K562 (cell line): ENCODE results near the gene DNAH9. TPM values are rescaled to one million over a fixed set of nuclear protein-coding genes. Genes with fewer than 3 reads are reported as not detected.
A peak's percentile ranks its signal among the peaks of the same experiment; 100 is the strongest.

Source experiments
- ATAC-seq: fragments of 200-7000 bp; cut with Tn5 transposase; 3 replicates; pipeline ENCODE4 v1.9.1; 2020; ENCODE audit warnings: moderate library complexity
- BruUV-seq: library from RNA; stranded (reverse); fragments of 400-500 nt; replicated peaks from 2 replicates; lab custom pipeline; 2021; lab: Mats Ljungman, UMichigan
- CTCF ChIA-PET: fragments of 300-600 bp; formaldehyde crosslinking; extraction: SDS; loops from one replicate; lab custom pipeline; 2021; ENCODE audit warnings: low intra/inter-chr PET ratio; lab: Yijun Ruan, JAX
- POLR2A ChIA-PET: fragments of 300-600, 350-650 bp; sonication (Branson Sonifier 250); formaldehyde crosslinking; extraction: SDS; loops from one replicate; lab custom pipeline; 2021; ENCODE audit warnings: antibody characterized with exemption, inconsistent platforms; lab: Yijun Ruan, JAX
- DNase-seq, 4 experiments: peaks; one replicate each; pipeline versions ENCODE4 v3.0.0 to v3.0.0-alpha.2; 2011 to 2018; ENCODE audit warnings: low spot score in 3 of 4, mixed read lengths in 3 of 4; ENCODE audit errors: extremely low read depth in 1 of 4
- FAIRE-seq: peaks from 2 replicates; lab custom pipeline; 2011; peaks lifted over from hg19 to GRCh38; lab: Jason Lieb, UNC
- H2AFZ ChIP-seq: 2 replicates; pipeline ENCODE4 v1.6.0; 2011; ENCODE audit warnings: low read depth, low read length, control low read depth, inconsistent platforms
- H3K27ac ChIP-seq: fragments of 200-600 bp; 3 replicates; pipeline ENCODE4 v1.8.0; 2011; ENCODE audit warnings: low read depth, mild to moderate bottlenecking, control low read depth, inconsistent platforms, low read length, moderate library complexity, mixed read lengths; ENCODE audit errors: extremely low read depth
- H3K27me3 ChIP-seq, 2 experiments: fragments of 300-600 bp in 1 of 2; 2 replicates in 1 of 2; 3 replicates in 1 of 2; pipeline versions ENCODE4 v1.6.0 to v1.8.0; 2011; ENCODE audit warnings: inconsistent platforms in 2 of 2, low read length in 2 of 2, mild to moderate bottlenecking in 1 of 2, mixed read lengths in 1 of 2, moderate library complexity in 1 of 2; ENCODE audit not compliant: control insufficient read depth in 2 of 2, insufficient read depth in 2 of 2
- H3K36me3 ChIP-seq: fragments of 300-600 bp; 3 replicates; pipeline ENCODE4 v1.8.0; 2011; ENCODE audit warnings: mild to moderate bottlenecking, low read length, inconsistent platforms; ENCODE audit not compliant: control insufficient read depth, insufficient read depth
- H3K4me1 ChIP-seq, 2 experiments: fragments of 200-600 bp in 1 of 2; replicated peaks in 1 of 2; 2 replicates in 1 of 2; 3 replicates in 1 of 2; pipeline versions ENCODE4 v1.5.1 to v1.8.0; 2011; ENCODE audit warnings: inconsistent platforms in 2 of 2, low read length in 2 of 2, mild to moderate bottlenecking in 1 of 2, mixed read lengths in 1 of 2, moderate library complexity in 1 of 2; ENCODE audit not compliant: control insufficient read depth in 2 of 2, insufficient read depth in 2 of 2
- H3K4me2 ChIP-seq: 2 replicates; pipeline ENCODE4 v1.6.1; 2011; ENCODE audit warnings: low read length, control low read depth, inconsistent platforms, mixed read lengths; ENCODE audit not compliant: insufficient read depth
- H3K4me3 ChIP-seq: fragments of 200-600 bp; sonication (generic), shearing (Covaris generic); 2 replicates; pipeline ENCODE4 v1.5.1; 2016; ENCODE audit warnings: control low read depth, inconsistent platforms
- H3K79me2 ChIP-seq: fragments of 200-600 bp; 3 replicates; pipeline ENCODE4 v1.8.0; 2011; ENCODE audit warnings: low read length, inconsistent platforms; ENCODE audit not compliant: control insufficient read depth, insufficient read depth
- H3K9ac ChIP-seq, 2 experiments: 2 replicates each; pipeline versions ENCODE4 v1.6.0 to v1.6.1; 2011; ENCODE audit warnings: low read depth in 2 of 2, low read length in 2 of 2, control low read depth in 1 of 2, inconsistent platforms in 1 of 2, mild to moderate bottlenecking in 1 of 2, mixed read lengths in 1 of 2; ENCODE audit not compliant: insufficient read depth in 1 of 2
- H3K9me1 ChIP-seq: one replicate; pipeline ENCODE4 v1.6.0; 2011; ENCODE audit warnings: inconsistent platforms, mild to moderate bottlenecking, low read length, moderate library complexity; ENCODE audit not compliant: control insufficient read depth, insufficient read depth
- H3K9me3 ChIP-seq: replicated peaks from 2 replicates; pipeline ENCODE4 v1.5.1; 2011; ENCODE audit warnings: low read depth, low read length, inconsistent platforms; ENCODE audit not compliant: control insufficient read depth, insufficient read depth
- H4K20me1 ChIP-seq: replicated peaks from 2 replicates; pipeline ENCODE4 v1.6.1; 2011; ENCODE audit warnings: low read length, inconsistent platforms, mixed read lengths; ENCODE audit not compliant: control insufficient read depth, insufficient read depth
- BCL6 ChIP-seq: fragments of 250-450 bp; sonication (Bioruptor Pico); IDR thresholded peaks from 2 replicates; pipeline ENCODE4 v1.4.0; 2020
- BCOR ChIP-seq: fragments of 450-650 bp; IDR thresholded peaks from 2 replicates; pipeline ENCODE4 v1.6.1; 2016
- GTF2A2 ChIP-seq: IDR thresholded peaks from 2 replicates; pipeline ENCODE4 v1.6.1; 2016; ENCODE audit warnings: mild to moderate bottlenecking, missing genetic modification characterization, missing compliant biosample characterization
- RAD21 ChIP-seq, 2 experiments: fragments of 250-450 bp in 1 of 2; fragments of 450-650 bp in 1 of 2; sonication (Bioruptor Pico) in 1 of 2; formaldehyde crosslinking in 1 of 2; IDR thresholded peaks in 1 of 2; conservative IDR thresholded peaks in 1 of 2; 2 replicates each; pipeline versions ENCODE4 v1.4.0 to v1.8.0; 2020 to 2022; ENCODE audit warnings: mild to moderate bottlenecking in 2 of 2, moderate library complexity in 1 of 2
- SMC3 ChIP-seq: conservative IDR thresholded peaks from 2 replicates; pipeline ENCODE4 v1.6.1; 2011; ENCODE audit warnings: low read depth, low read length, improper control_type of control experiment; ENCODE audit not compliant: insufficient read depth
- TCF3 ChIP-seq: sonication (generic); formaldehyde crosslinking; IDR thresholded peaks from 2 replicates; pipeline ENCODE4 v1.4.0; 2020; ENCODE audit warnings: mild to moderate bottlenecking, missing genetic modification reagents
- YY1 ChIP-seq, 3 experiments: IDR thresholded peaks; 2 replicates each; pipeline ENCODE4 v1.6.1; 2011; ENCODE audit warnings: low read length in 2 of 3, mild to moderate bottlenecking in 2 of 3, moderate library complexity in 2 of 3, borderline replicate concordance in 1 of 3, control low read depth in 1 of 3, low read depth in 1 of 3; ENCODE audit not compliant: insufficient read depth in 3 of 3, insufficient replicate concordance in 2 of 3, control insufficient read depth in 1 of 3, insufficient read length in 1 of 3; ENCODE audit errors: extremely low read depth in 1 of 3
- ZNF407 ChIP-seq: fragments of 450-650 bp; IDR thresholded peaks from 2 replicates; pipeline ENCODE4 v1.6.1; 2016; ENCODE audit warnings: low read depth
- WGBS: fragments of 100-300 bp; shearing (Covaris generic); methylation state at CpG from one replicate; pipeline ENCODE4 v1.1.6; 2016; ENCODE audit warnings: low coverage, mixed read lengths; ENCODE audit not compliant: insufficient coverage; ENCODE audit errors: missing lambda C conversion rate; 5-methylcytosine and 5-hydroxymethylcytosine counted together
- in situ Hi-C: fragments of 300-500 bp; cut with MboI; formaldehyde crosslinking; loops from 4 replicates; pipeline ENCODE4 v1.15.0; 2018; ENCODE audit warnings: inconsistent platforms, mixed read lengths
- intact Hi-C: fragments of 100-400 bp; cut with micrococcal nuclease; formaldehyde crosslinking; loops from 2 replicates; pipeline ENCODE4 v1.14.2; 2022
- polyA plus RNA-seq, 8 experiments: library from polyadenylated mRNA; depleted of rRNA in 4 of 8; stranded (reverse) in 5 of 8; unstranded in 3 of 8; fragments of >200 nt; fragmentation: Nextera tagmentation in 2 of 8; fragmentation: Illumina TruSeq in 1 of 8; extraction: Ambion mirVana in 2 of 8; extraction: Trizol in 1 of 8; gene quantifications; 2 replicates each; pipeline versions ENCODE4 v1.2.1 to v1.2.3, GENCODE V29; 2011 to 2014; ENCODE audit warnings: inconsistent platforms in 1 of 8, missing spikeins in 1 of 8
- total RNA-seq, 7 experiments: library from RNA; depleted of rRNA in 6 of 7; stranded (reverse); fragments of >200 nt in 6 of 7; fragmentation: Illumina TruSeq in 2 of 7; extraction: Trizol in 2 of 7; gene quantifications; 2 replicates each; pipeline versions ENCODE4 v1.2.1 to v1.2.3, GENCODE V29; 2011 to 2021; ENCODE audit warnings: low replicate concordance in 1 of 7
- TF ChIP-seq, protein P1 (sequence below), 3 experiments: IDR thresholded peaks in 2 of 3; conservative IDR thresholded peaks in 1 of 3; 2 replicates each; pipeline ENCODE4 v1.5.1; 2011 to 2012; ENCODE audit warnings: low read length in 3 of 3, mild to moderate bottlenecking in 3 of 3, control low read depth in 2 of 3, improper control_type of control experiment in 1 of 3, inconsistent platforms in 1 of 3, low read depth in 1 of 3, mixed read lengths in 1 of 3, moderate library complexity in 1 of 3; ENCODE audit not compliant: insufficient read depth in 2 of 3

Gene DNAH9
- total and polyA plus RNA-seq, 9 of the 15 experiments (the other 6 are each of a cell fraction or from before 2014, with no cell fraction given): not detected

DNA sequence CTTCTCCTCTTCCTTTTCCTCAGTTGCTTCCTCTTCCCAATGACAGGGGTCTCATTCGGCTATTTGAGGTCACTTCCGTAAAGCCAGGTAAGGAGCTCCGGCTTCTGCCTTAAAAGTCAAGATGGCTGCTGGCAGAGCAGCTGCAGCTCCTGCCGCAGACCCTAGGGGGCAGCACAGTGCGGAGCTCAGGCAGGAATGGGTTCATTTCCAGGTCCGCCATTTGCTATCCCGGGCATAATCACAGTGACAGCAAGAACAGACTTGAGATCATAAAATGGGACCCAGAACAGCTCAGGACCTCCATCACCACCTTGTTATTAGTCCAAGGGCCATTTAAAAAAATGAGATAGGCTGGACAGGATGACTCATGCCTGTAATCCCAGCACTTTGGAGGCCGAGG lies 199.5 kb downstream of the DNAH9 start:
- no peak overlapping the region; the same call in 1 of the 2 replicates for H3K4me2 ChIP-seq
- peak overlapping the region; percentile 68 for H2AFZ ChIP-seq
- FAIRE-seq (no peak), DNase-seq (peak; percentile 47 to 68 (median 56)), ATAC-seq (peak; percentile 71)
- H3K9me1 ChIP-seq: no peaks in the 10 kb centered on the region
- H4K20me1 ChIP-seq: no peaks in the 10 kb centered on the region
- no peaks in the 10 kb centered on the region for H3K36me3 ChIP-seq
- no peaks in the 10 kb centered on the region for H3K79me2 ChIP-seq
- in situ Hi-C loops: no loop called here
- BruUV-seq: no TSS peak
- intact Hi-C loops: no loop called here
- H3K4me3 ChIP-seq: no peak overlapping the region
- no peaks in the 10 kb centered on the region for H3K9me3 ChIP-seq
- ChIA-PET POLR2A (no interaction called here), CTCF (no interaction called here)
- H3K27me3 ChIP-seq: no peaks in the 10 kb centered on the region; a peak in 1 of 5 replicates
- no peak overlapping the region for H3K27ac ChIP-seq
- H3K9ac ChIP-seq: no peak overlapping the region
- 0% methylated on average over 3 of the region's 8 CpGs for WGBS
- no peaks in the 10 kb centered on the region for H3K4me1 ChIP-seq
- 0 out of 2 replicates have a peak, but pooled peaks have one; percentile 21 for TF ChIP-seq GTF2A2 (tag)
- TF ChIP-seq BCL6: no peak
- peak in 1 of 2 experiments; percentile 38; a peak in 2 of 4 replicates for TF ChIP-seq RAD21 (CRISPR knock-in tag; conservative IDR thresholded peaks at IDR 0.05 in 1 of 2, IDR thresholded peaks at IDR 0.05 in 1 of 2)
- TF ChIP-seq YY1 (IDR thresholded peaks at IDR 0.05; ENCODE audit: borderline replicate concordance in 1 of 3, control insufficient read depth in 1 of 3, extremely low read depth in 1 of 3, insufficient read depth in 3 of 3, insufficient read length in 1 of 3, insufficient replicate concordance in 2 of 3, low read depth in 1 of 3, low read length in 2 of 3): peak; percentile 57 to 94 (median 82)
- 0 out of 2 replicates have a peak, but pooled peaks have one; percentile 9 for TF ChIP-seq SMC3
- no peak for TF ChIP-seq ZNF407
- TF ChIP-seq TCF3 (CRISPR knock-in tag): no peak
- TF ChIP-seq, protein P1, sequence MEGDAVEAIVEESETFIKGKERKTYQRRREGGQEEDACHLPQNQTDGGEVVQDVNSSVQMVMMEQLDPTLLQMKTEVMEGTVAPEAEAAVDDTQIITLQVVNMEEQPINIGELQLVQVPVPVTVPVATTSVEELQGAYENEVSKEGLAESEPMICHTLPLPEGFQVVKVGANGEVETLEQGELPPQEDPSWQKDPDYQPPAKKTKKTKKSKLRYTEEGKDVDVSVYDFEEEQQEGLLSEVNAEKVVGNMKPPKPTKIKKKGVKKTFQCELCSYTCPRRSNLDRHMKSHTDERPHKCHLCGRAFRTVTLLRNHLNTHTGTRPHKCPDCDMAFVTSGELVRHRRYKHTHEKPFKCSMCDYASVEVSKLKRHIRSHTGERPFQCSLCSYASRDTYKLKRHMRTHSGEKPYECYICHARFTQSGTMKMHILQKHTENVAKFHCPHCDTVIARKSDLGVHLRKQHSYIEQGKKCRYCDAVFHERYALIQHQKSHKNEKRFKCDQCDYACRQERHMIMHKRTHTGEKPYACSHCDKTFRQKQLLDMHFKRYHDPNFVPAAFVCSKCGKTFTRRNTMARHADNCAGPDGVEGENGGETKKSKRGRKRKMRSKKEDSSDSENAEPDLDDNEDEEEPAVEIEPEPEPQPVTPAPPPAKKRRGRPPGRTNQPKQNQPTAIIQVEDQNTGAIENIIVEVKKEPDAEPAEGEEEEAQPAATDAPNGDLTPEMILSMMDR (IDR thresholded peaks at IDR 0.05 in 2 of 3, conservative IDR thresholded peaks at IDR 0.05 in 1 of 3; ENCODE audit: insufficient read depth in 2 of 3, low read depth in 1 of 3, low read length in 3 of 3): peak; percentile 48 to 72 (median 61)
- TF ChIP-seq BCOR: no peak
